K562 (cell line): Measurements from ENCODE around the gene TMEM38B. TPM values are rescaled to one million over a fixed set of nuclear protein-coding genes. Genes with fewer than 3 reads are reported as not detected.

Experiments used
- ATAC-seq: fragments of 200-7000 bp; cut with Tn5 transposase; 3 replicates; pipeline ENCODE4 v1.9.1; 2020; ENCODE audit warnings: moderate library complexity
- BruUV-seq: library from RNA; stranded (reverse); fragments of 400-500 nt; replicated peaks from 2 replicates; lab custom pipeline; 2021; lab: Mats Ljungman, UMichigan
- CTCF ChIA-PET: fragments of 300-600 bp; formaldehyde crosslinking; extraction: SDS; loops from one replicate; lab custom pipeline; 2021; ENCODE audit warnings: low intra/inter-chr PET ratio; lab: Yijun Ruan, JAX
- POLR2A ChIA-PET: fragments of 300-600, 350-650 bp; sonication (Branson Sonifier 250); formaldehyde crosslinking; extraction: SDS; loops from one replicate; lab custom pipeline; 2021; ENCODE audit warnings: antibody characterized with exemption, inconsistent platforms; lab: Yijun Ruan, JAX
- DNase-seq, 4 experiments: peaks; one replicate each; pipeline versions ENCODE4 v3.0.0 to v3.0.0-alpha.2; 2011 to 2018; ENCODE audit warnings: low spot score in 3 of 4, mixed read lengths in 3 of 4; ENCODE audit errors: extremely low read depth in 1 of 4
- FAIRE-seq: peaks from 2 replicates; lab custom pipeline; 2011; peaks lifted over from hg19 to GRCh38; lab: Jason Lieb, UNC
- H2AFZ ChIP-seq: 2 replicates; pipeline ENCODE4 v1.6.0; 2011; ENCODE audit warnings: low read depth, low read length, control low read depth, inconsistent platforms
- H3K27ac ChIP-seq: fragments of 200-600 bp; 3 replicates; pipeline ENCODE4 v1.8.0; 2011; ENCODE audit warnings: low read depth, mild to moderate bottlenecking, control low read depth, inconsistent platforms, low read length, moderate library complexity, mixed read lengths; ENCODE audit errors: extremely low read depth
- H3K27me3 ChIP-seq, 2 experiments: fragments of 300-600 bp in 1 of 2; 2 replicates in 1 of 2; 3 replicates in 1 of 2; pipeline versions ENCODE4 v1.6.0 to v1.8.0; 2011; ENCODE audit warnings: inconsistent platforms in 2 of 2, low read length in 2 of 2, mild to moderate bottlenecking in 1 of 2, mixed read lengths in 1 of 2, moderate library complexity in 1 of 2; ENCODE audit not compliant: control insufficient read depth in 2 of 2, insufficient read depth in 2 of 2
- H3K36me3 ChIP-seq: fragments of 300-600 bp; 3 replicates; pipeline ENCODE4 v1.8.0; 2011; ENCODE audit warnings: mild to moderate bottlenecking, low read length, inconsistent platforms; ENCODE audit not compliant: control insufficient read depth, insufficient read depth
- H3K4me1 ChIP-seq, 2 experiments: fragments of 200-600 bp in 1 of 2; replicated peaks in 1 of 2; 2 replicates in 1 of 2; 3 replicates in 1 of 2; pipeline versions ENCODE4 v1.5.1 to v1.8.0; 2011; ENCODE audit warnings: inconsistent platforms in 2 of 2, low read length in 2 of 2, mild to moderate bottlenecking in 1 of 2, mixed read lengths in 1 of 2, moderate library complexity in 1 of 2; ENCODE audit not compliant: control insufficient read depth in 2 of 2, insufficient read depth in 2 of 2
- H3K4me2 ChIP-seq: 2 replicates; pipeline ENCODE4 v1.6.1; 2011; ENCODE audit warnings: low read length, control low read depth, inconsistent platforms, mixed read lengths; ENCODE audit not compliant: insufficient read depth
- H3K4me3 ChIP-seq: fragments of 200-600 bp; sonication (generic), shearing (Covaris generic); 2 replicates; pipeline ENCODE4 v1.5.1; 2016; ENCODE audit warnings: control low read depth, inconsistent platforms
- H3K79me2 ChIP-seq: fragments of 200-600 bp; 3 replicates; pipeline ENCODE4 v1.8.0; 2011; ENCODE audit warnings: low read length, inconsistent platforms; ENCODE audit not compliant: control insufficient read depth, insufficient read depth
- H3K9ac ChIP-seq, 2 experiments: 2 replicates each; pipeline versions ENCODE4 v1.6.0 to v1.6.1; 2011; ENCODE audit warnings: low read depth in 2 of 2, low read length in 2 of 2, control low read depth in 1 of 2, inconsistent platforms in 1 of 2, mild to moderate bottlenecking in 1 of 2, mixed read lengths in 1 of 2; ENCODE audit not compliant: insufficient read depth in 1 of 2
- H3K9me1 ChIP-seq: one replicate; pipeline ENCODE4 v1.6.0; 2011; ENCODE audit warnings: inconsistent platforms, mild to moderate bottlenecking, low read length, moderate library complexity; ENCODE audit not compliant: control insufficient read depth, insufficient read depth
- H3K9me3 ChIP-seq: replicated peaks from 2 replicates; pipeline ENCODE4 v1.5.1; 2011; ENCODE audit warnings: low read depth, low read length, inconsistent platforms; ENCODE audit not compliant: control insufficient read depth, insufficient read depth
- H4K20me1 ChIP-seq: replicated peaks from 2 replicates; pipeline ENCODE4 v1.6.1; 2011; ENCODE audit warnings: low read length, inconsistent platforms, mixed read lengths; ENCODE audit not compliant: control insufficient read depth, insufficient read depth
- E2F1 ChIP-seq: sonication (generic); formaldehyde crosslinking; IDR thresholded peaks from 2 replicates; pipeline ENCODE4 v1.8.1; 2023; ENCODE audit warnings: mild to moderate bottlenecking, missing genetic modification reagents, moderate library complexity
- E2F5 ChIP-seq: sonication (generic); formaldehyde crosslinking; IDR thresholded peaks from 2 replicates; pipeline ENCODE4 v1.8.0; 2022; ENCODE audit warnings: mild to moderate bottlenecking, missing genetic modification reagents
- HNRNPK ChIP-seq: fragments of 200-400 bp; formaldehyde crosslinking; IDR thresholded peaks from one replicate; pipeline ENCODE4 v1.6.1; 2018; ENCODE audit warnings: mild to moderate bottlenecking, low read depth, low read length; ENCODE audit not compliant: poor library complexity, severe bottlenecking
- MAFF ChIP-seq: IDR thresholded peaks from 2 replicates; pipeline ENCODE4 v1.6.1; 2012; ENCODE audit warnings: low read length, improper control_type of control experiment
- MAFG ChIP-seq: fragments of 450-650 bp; conservative IDR thresholded peaks from 2 replicates; pipeline ENCODE4 v1.6.1; 2016; ENCODE audit warnings: missing genetic modification characterization, missing compliant biosample characterization
- MAZ ChIP-seq, 2 experiments: fragments of 450-650 bp in 1 of 2; sonication (generic) in 1 of 2; formaldehyde crosslinking; IDR thresholded peaks in 1 of 2; conservative IDR thresholded peaks in 1 of 2; 2 replicates each; pipeline versions ENCODE4 v1.4.0 to v1.5.0; 2020; ENCODE audit warnings: mild to moderate bottlenecking in 1 of 2, missing genetic modification reagents in 1 of 2
- NFXL1 ChIP-seq: fragments of 450-650 bp; formaldehyde crosslinking; IDR thresholded peaks from 2 replicates; pipeline ENCODE4 v1.4.0; 2021; ENCODE audit warnings: mild to moderate bottlenecking
- POLR2G ChIP-seq: fragments of 200-400 bp; formaldehyde crosslinking; IDR thresholded peaks from 2 replicates; pipeline ENCODE4 v1.6.1; 2017; ENCODE audit warnings: low read depth, mild to moderate bottlenecking, antibody characterized with exemption, low read length, moderate library complexity
- SMARCE1 ChIP-seq: fragments of 450-650 bp; IDR thresholded peaks from 2 replicates; pipeline ENCODE4 v1.7.1; 2016; ENCODE audit warnings: mild to moderate bottlenecking
- SOX6 ChIP-seq: fragments of 450-650 bp; IDR thresholded peaks from 2 replicates; pipeline ENCODE4 v1.6.1; 2014; ENCODE audit warnings: mild to moderate bottlenecking
- ZFP30 ChIP-seq: fragments of 250-450 bp; sonication (Bioruptor Pico); IDR thresholded peaks from 2 replicates; pipeline ENCODE4 v1.8.0; 2022; ENCODE audit warnings: moderate library complexity, mild to moderate bottlenecking, inconsistent platforms, borderline replicate concordance
- ZFPM2 ChIP-seq: fragments of 250-450 bp; sonication (Bioruptor Pico); IDR thresholded peaks from 2 replicates; pipeline ENCODE4 v1.5.1; 2022; ENCODE audit warnings: mild to moderate bottlenecking
- WGBS: fragments of 100-300 bp; shearing (Covaris generic); methylation state at CpG from one replicate; pipeline ENCODE4 v1.1.6; 2016; ENCODE audit warnings: low coverage, mixed read lengths; ENCODE audit not compliant: insufficient coverage; ENCODE audit errors: missing lambda C conversion rate; 5-methylcytosine and 5-hydroxymethylcytosine counted together
- in situ Hi-C: fragments of 300-500 bp; cut with MboI; formaldehyde crosslinking; loops from 4 replicates; pipeline ENCODE4 v1.15.0; 2018; ENCODE audit warnings: inconsistent platforms, mixed read lengths
- intact Hi-C: fragments of 100-400 bp; cut with micrococcal nuclease; formaldehyde crosslinking; loops from 2 replicates; pipeline ENCODE4 v1.14.2; 2022
- polyA plus RNA-seq, 8 experiments: library from polyadenylated mRNA; depleted of rRNA in 4 of 8; stranded (reverse) in 5 of 8; unstranded in 3 of 8; fragments of >200 nt; fragmentation: Nextera tagmentation in 2 of 8; fragmentation: Illumina TruSeq in 1 of 8; extraction: Ambion mirVana in 2 of 8; extraction: Trizol in 1 of 8; gene quantifications; 2 replicates each; pipeline versions ENCODE4 v1.2.1 to v1.2.3, GENCODE V29; 2011 to 2014; ENCODE audit warnings: inconsistent platforms in 1 of 8, missing spikeins in 1 of 8
- total RNA-seq, 7 experiments: library from RNA; depleted of rRNA in 6 of 7; stranded (reverse); fragments of >200 nt in 6 of 7; fragmentation: Illumina TruSeq in 2 of 7; extraction: Trizol in 2 of 7; gene quantifications; 2 replicates each; pipeline versions ENCODE4 v1.2.1 to v1.2.3, GENCODE V29; 2011 to 2021; ENCODE audit warnings: low replicate concordance in 1 of 7
- TF ChIP-seq, protein P1 (sequence below), 2 experiments: fragments of 450-650 bp; IDR thresholded peaks; 2 replicates each; pipeline ENCODE4 v1.6.1; 2016; ENCODE audit warnings: mild to moderate bottlenecking in 2 of 2, borderline replicate concordance in 1 of 2, low read depth in 1 of 2, moderate library complexity in 1 of 2

Gene TMEM38B
- total and polyA plus RNA-seq, 9 of the 15 experiments (the other 6 are each of a cell fraction or from before 2014, with no cell fraction given) = 26.0 to 57.5 (median 38.5) TPM

GRCh38 chr9:105708405-105708804, 14.1 kb downstream of the TMEM38B start:
- peaks cover 25% of the 10 kb centered on the region; the same call in 2 of the 3 replicates for H3K36me3 ChIP-seq
- no peaks in the 10 kb centered on the region for H4K20me1 ChIP-seq
- WGBS = 91% methylated on average over 3 of the region's 3 CpGs
- CTCF ChIA-PET = no interaction called here
- H3K27ac ChIP-seq = no peak overlapping the region
- H3K4me3 ChIP-seq = no peak overlapping the region
- intact Hi-C loops = no loop called here
- POLR2A ChIA-PET = interaction anchor here (0.5 kb wide), 1 partner anchor 62 kb away, joined by 3 read pairs; no protein-coding TSS in a partner anchor
- no peak for DNase-seq
- no peak overlapping the region for H2AFZ ChIP-seq
- in situ Hi-C loops = no loop called here
- no peaks in the 10 kb centered on the region for H3K27me3 ChIP-seq
- peaks cover 0 to 12% of the 10 kb centered on the region in 2 experiments; a peak in 1 of 5 replicates for H3K4me1 ChIP-seq
- no peak overlapping the region for H3K9ac ChIP-seq
- H3K79me2 ChIP-seq = peaks cover 11% of the 10 kb centered on the region; the same call in 2 of the 3 replicates
- no peaks in the 10 kb centered on the region for H3K9me3 ChIP-seq
- no TSS peak for BruUV-seq
- ATAC-seq = no peak
- FAIRE-seq = no peak
- H3K4me2 ChIP-seq = no peak overlapping the region
- H3K9me1 ChIP-seq = no peaks in the 10 kb centered on the region
- TF ChIP-seq ZFP30 = no peak
- TF ChIP-seq MAFF = no peak
- TF ChIP-seq NFXL1 = no peak
- no peak for TF ChIP-seq E2F1
- TF ChIP-seq, protein P1, sequence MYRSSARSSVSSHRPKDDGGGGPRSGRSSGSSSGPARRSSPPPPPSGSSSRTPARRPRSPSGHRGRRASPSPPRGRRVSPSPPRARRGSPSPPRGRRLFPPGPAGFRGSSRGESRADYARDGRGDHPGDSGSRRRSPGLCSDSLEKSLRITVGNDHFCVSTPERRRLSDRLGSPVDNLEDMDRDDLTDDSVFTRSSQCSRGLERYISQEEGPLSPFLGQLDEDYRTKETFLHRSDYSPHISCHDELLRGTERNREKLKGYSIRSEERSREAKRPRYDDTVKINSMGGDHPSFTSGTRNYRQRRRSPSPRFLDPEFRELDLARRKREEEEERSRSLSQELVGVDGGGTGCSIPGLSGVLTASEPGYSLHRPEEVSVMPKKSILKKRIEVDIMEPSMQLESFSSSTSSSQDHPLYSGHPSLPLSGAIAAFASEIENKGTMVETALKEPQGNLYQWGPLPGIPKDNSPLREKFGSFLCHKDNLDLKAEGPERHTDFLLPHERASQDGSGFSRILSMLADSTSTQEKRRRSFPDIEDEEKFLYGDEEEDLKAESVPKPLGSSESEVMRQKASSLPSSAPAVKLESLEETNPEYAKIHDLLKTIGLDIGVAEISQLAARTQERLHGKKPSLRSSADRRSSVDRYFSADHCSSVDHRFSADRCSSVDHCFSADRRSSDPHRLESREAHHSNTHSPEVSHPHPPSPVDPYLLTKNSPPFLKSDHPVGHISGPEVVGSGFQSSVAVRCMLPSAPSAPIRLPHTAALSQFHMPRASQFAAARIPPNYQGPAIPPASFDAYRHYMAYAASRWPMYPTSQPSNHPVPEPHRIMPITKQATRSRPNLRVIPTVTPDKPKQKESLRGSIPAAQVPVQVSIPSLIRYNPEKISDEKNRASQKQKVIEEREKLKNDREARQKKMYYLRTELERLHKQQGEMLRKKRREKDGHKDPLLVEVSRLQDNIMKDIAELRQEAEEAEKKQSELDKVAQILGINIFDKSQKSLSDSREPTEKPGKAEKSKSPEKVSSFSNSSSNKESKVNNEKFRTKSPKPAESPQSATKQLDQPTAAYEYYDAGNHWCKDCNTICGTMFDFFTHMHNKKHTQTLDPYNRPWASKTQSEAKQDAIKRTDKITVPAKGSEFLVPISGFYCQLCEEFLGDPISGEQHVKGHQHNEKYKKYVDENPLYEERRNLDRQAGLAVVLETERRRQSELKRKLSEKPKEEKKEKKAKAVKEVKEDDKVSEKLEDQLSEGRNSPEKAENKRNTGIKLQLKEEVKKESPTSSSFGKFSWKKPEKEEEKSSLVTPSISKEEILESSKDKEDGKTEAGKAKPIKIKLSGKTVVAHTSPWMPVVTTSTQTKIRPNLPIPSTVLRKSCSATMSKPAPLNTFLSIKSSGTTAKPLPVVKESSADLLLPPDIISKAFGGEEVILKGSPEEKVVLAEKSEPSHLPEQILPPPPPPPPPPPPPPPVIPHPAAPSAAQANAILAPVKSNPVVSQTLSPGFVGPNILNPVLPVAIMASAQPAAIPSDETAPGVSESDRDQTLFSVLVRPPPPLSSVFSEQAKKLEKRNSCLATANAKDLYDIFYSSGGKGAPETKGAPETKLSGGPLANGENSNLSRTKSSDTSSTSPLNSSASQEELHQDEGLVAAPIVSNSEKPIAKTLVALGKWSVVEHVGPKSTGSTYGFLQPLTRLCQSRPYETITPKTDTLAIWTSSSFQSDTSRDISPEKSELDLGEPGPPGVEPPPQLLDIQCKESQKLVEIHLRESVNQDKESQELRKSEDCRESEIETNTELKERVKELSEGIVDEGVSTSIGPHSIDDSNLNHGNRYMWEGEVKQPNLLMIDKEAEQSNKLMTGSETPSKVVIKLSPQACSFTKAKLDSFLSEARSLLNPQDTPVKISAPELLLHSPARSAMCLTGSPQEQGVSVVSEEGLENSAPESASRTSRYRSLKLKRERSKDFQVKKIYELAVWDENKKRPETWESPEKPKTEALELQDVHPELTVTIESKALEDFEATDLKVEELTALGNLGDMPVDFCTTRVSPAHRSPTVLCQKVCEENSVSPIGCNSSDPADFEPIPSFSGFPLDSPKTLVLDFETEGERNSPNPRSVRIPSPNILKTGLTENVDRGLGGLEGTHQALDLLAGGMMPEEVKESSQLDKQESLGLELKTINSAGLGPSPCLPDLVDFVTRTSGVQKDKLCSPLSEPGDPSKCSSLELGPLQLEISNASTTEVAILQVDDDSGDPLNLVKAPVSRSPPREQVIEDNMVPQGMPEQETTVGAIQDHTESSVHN (IDR thresholded peaks at IDR 0.05; ENCODE audit: borderline replicate concordance in 1 of 2, low read depth in 1 of 2) = no peak
- no peak for TF ChIP-seq POLR2G
- TF ChIP-seq MAZ (CRISPR knock-in tag; conservative IDR thresholded peaks at IDR 0.05 in 1 of 2, IDR thresholded peaks at IDR 0.05 in 1 of 2) = no peak
- no peak for TF ChIP-seq ZFPM2 (CRISPR knock-in tag)
- TF ChIP-seq E2F5 (CRISPR knock-in tag) = no peak
- no peak for TF ChIP-seq MAFG (tag)
- no peak for TF ChIP-seq HNRNPK
- TF ChIP-seq SMARCE1 = no peak
- no peak for TF ChIP-seq SOX6
